Epithelial cell of esophagus (primary cell): ENCODE results near the gene STARD9.
A peak's percentile ranks its signal among the peaks of the same experiment; 100 is the strongest.

Experiments used
- DNase-seq: peaks from one replicate; pipeline ENCODE4 v3.0.0; 2010; ENCODE audit warnings: low read depth
- H3K4me3 ChIP-seq: 2 replicates; pipeline ENCODE4 v1.5.1; 2011; ENCODE audit warnings: mild to moderate bottlenecking, low read length, control low read depth
- CTCF ChIP-seq: IDR thresholded peaks from 2 replicates; pipeline ENCODE4 v1.5.1; 2011; ENCODE audit warnings: low read depth, mild to moderate bottlenecking, low read length, control low read depth, inconsistent platforms; ENCODE audit not compliant: insufficient read depth; ENCODE audit errors: missing control alignments

STARD9 gene

GRCh38 chr15:42720071-42720470 is 144.7 kb downstream of the STARD9 start:
- DNase-seq = no peak
- TF ChIP-seq CTCF = no peak
- no peak overlapping the region for H3K4me3 ChIP-seq

GRCh38 chr15:42721016-42721415 is 145.6 kb downstream of the STARD9 start:
- peak; percentile 98 for DNase-seq
- H3K4me3 ChIP-seq = no peak overlapping the region
- TF ChIP-seq CTCF = no peak

- no peak for TF ChIP-seq CTCF
- no peak for DNase-seq
- no peak overlapping the region for H3K4me3 ChIP-seq
Measured at GRCh38 chr15:42721916-42722315, 146.5 kb downstream of the STARD9 start.

- TF ChIP-seq CTCF = peak; percentile 39
- DNase-seq = peak; percentile 46
- no peak overlapping the region for H3K4me3 ChIP-seq
Measured at GRCh38 chr15:42723068-42723467, 147.7 kb downstream of the STARD9 start.

GRCh38 chr15:42724276-42724675 is 148.9 kb downstream of the STARD9 start:
- H3K4me3 ChIP-seq = no peak overlapping the region
- no peak for DNase-seq
- TF ChIP-seq CTCF = no peak

- no peak for DNase-seq
- no peak overlapping the region for H3K4me3 ChIP-seq
- TF ChIP-seq CTCF = no peak
Measured at GRCh38 chr15:42725331-42725903, 150.0 kb downstream of the STARD9 start.

GRCh38 chr15:42726114-42726513 is 150.7 kb downstream of the STARD9 start:
- TF ChIP-seq CTCF = no peak
- no peak overlapping the region for H3K4me3 ChIP-seq
- DNase-seq = no peak
